Right atrium auricular region (tissue), 2 donors: ENCODE data around the gene GUCY2C. TPM values are rescaled to one million over a fixed set of nuclear protein-coding genes. Genes with fewer than 3 reads are reported as not detected.

ENCODE experiments used
- DNase-seq: peaks from one replicate; pipeline ENCODE4 v3.0.0-alpha.2; 2019; ENCODE audit warnings: low spot score
- H3K27ac ChIP-seq, 2 donors: fragments of 200-600 bp; sonication (generic); 1 replicate in 1 of 2; 2 replicates in 1 of 2; pipeline ENCODE4 v1.5.1; 2016 to 2019
- H3K27me3 ChIP-seq, 2 donors: fragments of 200-600 bp; sonication (generic); one replicate each; pipeline versions ENCODE4 v1.5.1 to v1.6.0; 2017 to 2019
- H3K36me3 ChIP-seq: fragments of 200-600 bp; sonication (generic); one replicate; pipeline ENCODE4 v1.5.1; 2016
- H3K4me1 ChIP-seq, 2 donors: fragments of 200-600 bp; sonication (generic); one replicate each; pipeline versions ENCODE4 v1.5.1 to v1.6.0; 2017 to 2019
- H3K4me3 ChIP-seq, 2 donors: fragments of 200-600 bp; sonication (generic); 1 replicate in 1 of 2; 2 replicates in 1 of 2; pipeline ENCODE4 v1.5.1; 2017 to 2019; ENCODE audit warnings: mild to moderate bottlenecking in 1 of 2, moderate library complexity in 1 of 2
- H3K9me3 ChIP-seq, 2 donors: fragments of 200-600 bp; sonication (generic); one replicate each; pipeline ENCODE4 v1.5.1; 2019
- total RNA-seq, 2 donors: library from RNA; depleted of rRNA; stranded (reverse); fragments of >200 nt; gene quantifications; one replicate each; pipeline ENCODE4 v1.1.0, GENCODE V29; 2016
- TF ChIP-seq, protein P1 (sequence below), 2 donors: fragments of 200-600 bp; sonication (generic); IDR thresholded peaks; one replicate each; pipeline ENCODE4 v1.5.1; 2019; ENCODE audit warnings: antibody characterized with exemption in 2 of 2

Gene GUCY2C
- total RNA-seq, 2 donors from 2014 or later, result not detected

DNA sequence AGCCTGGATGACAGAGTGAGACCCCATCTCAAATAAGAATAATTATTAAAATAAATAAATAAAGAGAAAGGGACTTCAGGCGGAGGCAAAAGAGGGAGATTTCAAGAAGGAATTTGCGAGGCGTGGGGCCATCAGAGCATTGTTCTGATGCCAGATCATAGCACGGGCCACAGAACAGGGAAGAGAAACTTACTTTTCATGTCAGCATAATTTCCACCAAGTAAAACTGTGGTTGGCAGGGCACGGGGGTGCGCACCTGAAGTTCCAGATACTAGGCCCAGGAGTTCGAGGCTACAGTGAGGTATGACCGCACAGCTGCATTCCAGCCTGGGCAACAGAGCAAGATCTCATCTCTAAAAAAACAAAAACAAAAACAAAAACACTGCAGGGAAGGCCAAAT, 117.8 kb downstream of the GUCY2C start:
- Histone ChIP-seq H3K4me1 (no peaks in the 10 kb centered on the region), H3K36me3 (no peaks in the 10 kb centered on the region), H3K4me3 (no peak overlapping the region), H3K27ac (no peak overlapping the region), H3K9me3 (no peaks in the 10 kb centered on the region), H3K27me3 (no peaks in the 10 kb centered on the region)
- TF ChIP-seq, protein P1, sequence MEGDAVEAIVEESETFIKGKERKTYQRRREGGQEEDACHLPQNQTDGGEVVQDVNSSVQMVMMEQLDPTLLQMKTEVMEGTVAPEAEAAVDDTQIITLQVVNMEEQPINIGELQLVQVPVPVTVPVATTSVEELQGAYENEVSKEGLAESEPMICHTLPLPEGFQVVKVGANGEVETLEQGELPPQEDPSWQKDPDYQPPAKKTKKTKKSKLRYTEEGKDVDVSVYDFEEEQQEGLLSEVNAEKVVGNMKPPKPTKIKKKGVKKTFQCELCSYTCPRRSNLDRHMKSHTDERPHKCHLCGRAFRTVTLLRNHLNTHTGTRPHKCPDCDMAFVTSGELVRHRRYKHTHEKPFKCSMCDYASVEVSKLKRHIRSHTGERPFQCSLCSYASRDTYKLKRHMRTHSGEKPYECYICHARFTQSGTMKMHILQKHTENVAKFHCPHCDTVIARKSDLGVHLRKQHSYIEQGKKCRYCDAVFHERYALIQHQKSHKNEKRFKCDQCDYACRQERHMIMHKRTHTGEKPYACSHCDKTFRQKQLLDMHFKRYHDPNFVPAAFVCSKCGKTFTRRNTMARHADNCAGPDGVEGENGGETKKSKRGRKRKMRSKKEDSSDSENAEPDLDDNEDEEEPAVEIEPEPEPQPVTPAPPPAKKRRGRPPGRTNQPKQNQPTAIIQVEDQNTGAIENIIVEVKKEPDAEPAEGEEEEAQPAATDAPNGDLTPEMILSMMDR (IDR thresholded peaks at IDR 0.05), result no peak
- no peak for DNase-seq

DNA sequence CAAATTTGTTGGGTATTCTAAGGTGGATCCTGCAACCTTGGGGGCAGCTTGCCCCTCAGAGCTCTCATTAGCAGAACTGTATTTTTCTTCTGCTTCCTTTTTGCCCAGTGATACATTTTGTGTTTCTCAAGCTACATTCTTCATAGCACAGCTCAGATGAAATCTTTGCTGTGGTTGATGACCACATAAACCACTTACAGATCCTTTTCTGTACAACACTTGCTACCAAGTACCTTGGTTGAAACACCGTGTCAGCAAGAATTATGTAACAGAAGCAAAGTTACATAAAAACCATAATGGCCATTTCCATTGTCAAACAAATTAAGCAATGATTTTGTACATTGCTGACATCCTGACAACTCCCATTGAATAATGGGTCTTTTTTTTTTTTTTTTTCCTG, 119.1 kb downstream of the GUCY2C start:
- TF ChIP-seq, protein P1 (IDR thresholded peaks at IDR 0.05), result no peak

DNA sequence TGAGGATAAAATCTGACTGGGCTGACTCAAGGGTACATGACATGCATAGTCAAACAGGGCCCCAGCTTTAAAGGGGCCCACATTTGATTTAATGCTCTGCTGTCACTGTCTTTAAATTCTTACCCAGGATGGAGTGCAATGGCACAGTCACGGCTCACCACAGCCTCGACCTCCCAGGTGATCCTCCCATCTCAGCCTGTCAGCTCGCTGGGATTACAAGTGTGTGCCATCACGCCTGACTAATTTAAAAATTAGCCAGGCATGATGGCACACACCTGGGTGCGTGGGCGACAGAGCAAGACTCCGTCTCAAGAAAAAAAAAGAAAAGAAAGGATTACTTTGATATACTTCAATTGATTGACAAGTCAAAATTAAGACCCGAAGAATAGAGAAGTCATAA, 119.5 kb downstream of the GUCY2C start:
- TF ChIP-seq, protein P1 (IDR thresholded peaks at IDR 0.05), result no peak
- no peaks in the 10 kb centered on the region for H3K27me3 ChIP-seq
- H3K36me3 ChIP-seq, result no peaks in the 10 kb centered on the region

More for the DNA sequence above, 119.1 kb downstream of the GUCY2C start:
- H3K4me3 ChIP-seq, result no peak overlapping the region
- no peaks in the 10 kb centered on the region for H3K27me3 ChIP-seq
- no peaks in the 10 kb centered on the region for H3K9me3 ChIP-seq
- no peaks in the 10 kb centered on the region for H3K36me3 ChIP-seq
- no peak overlapping the region for H3K27ac ChIP-seq
- DNase-seq, result no peak
- H3K4me1 ChIP-seq, result no peaks in the 10 kb centered on the region

DNA sequence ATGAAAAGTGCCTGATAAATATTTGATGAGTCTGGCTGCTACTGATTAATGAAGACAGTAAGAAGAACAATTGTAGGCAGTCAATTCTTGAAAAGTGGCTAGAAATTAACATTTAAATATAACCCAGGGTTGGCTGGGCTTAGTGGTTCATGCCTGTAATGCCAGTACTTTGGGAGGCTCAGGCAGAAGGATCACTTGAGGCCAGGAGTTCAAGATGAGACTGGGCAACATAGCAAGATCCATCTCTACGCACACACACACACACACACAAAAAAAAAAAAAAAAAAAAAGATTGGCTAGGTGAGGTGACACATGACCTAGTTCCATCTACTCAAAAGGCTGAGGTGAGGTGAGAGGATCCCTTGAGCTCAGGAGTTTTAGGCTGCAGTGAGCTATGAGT, 120.8 kb downstream of the GUCY2C start:
- Histone ChIP-seq H3K9me3 (no peaks in the 10 kb centered on the region), H3K4me3 (no peak overlapping the region), H3K36me3 (no peaks in the 10 kb centered on the region), H3K4me1 (no peaks in the 10 kb centered on the region), H3K27ac (no peak overlapping the region), H3K27me3 (no peaks in the 10 kb centered on the region)
- TF ChIP-seq, protein P1 (IDR thresholded peaks at IDR 0.05), result no peak
- DNase-seq, result no peak

More for the DNA sequence above, 119.5 kb downstream of the GUCY2C start:
- H3K4me1 ChIP-seq, result no peaks in the 10 kb centered on the region
- no peaks in the 10 kb centered on the region for H3K9me3 ChIP-seq
- no peak overlapping the region for H3K27ac ChIP-seq
- DNase-seq, result no peak
- H3K4me3 ChIP-seq, result no peak overlapping the region

DNA sequence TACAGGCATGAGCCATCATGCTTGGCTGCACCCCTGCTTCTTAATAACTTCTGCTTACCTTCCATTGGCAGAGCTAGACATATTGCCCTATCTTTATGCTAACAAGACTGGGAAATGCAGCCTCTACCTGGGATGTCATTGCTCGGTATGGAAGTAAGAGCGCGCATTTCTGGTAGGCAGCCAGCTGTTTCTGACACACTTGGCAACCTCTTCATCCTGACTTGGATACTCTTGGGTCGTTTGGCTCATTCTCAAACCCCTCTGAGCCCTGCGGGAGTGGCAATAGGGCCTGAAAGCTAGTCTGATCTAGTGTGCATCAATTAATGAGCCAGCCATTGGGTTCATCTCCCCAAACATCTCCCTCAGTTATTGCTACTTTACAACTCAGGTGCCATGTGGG, 123.3 kb downstream of the GUCY2C start:
- no peak for DNase-seq
- no peak overlapping the region for H3K27ac ChIP-seq
- no peaks in the 10 kb centered on the region for H3K9me3 ChIP-seq
- TF ChIP-seq, protein P1 (IDR thresholded peaks at IDR 0.05), result no peak
- no peaks in the 10 kb centered on the region for H3K27me3 ChIP-seq
- H3K36me3 ChIP-seq, result no peaks in the 10 kb centered on the region
- no peak overlapping the region for H3K4me3 ChIP-seq
- H3K4me1 ChIP-seq, result peaks cover 0 to 5% of the 10 kb centered on the region in 2 donors

DNA sequence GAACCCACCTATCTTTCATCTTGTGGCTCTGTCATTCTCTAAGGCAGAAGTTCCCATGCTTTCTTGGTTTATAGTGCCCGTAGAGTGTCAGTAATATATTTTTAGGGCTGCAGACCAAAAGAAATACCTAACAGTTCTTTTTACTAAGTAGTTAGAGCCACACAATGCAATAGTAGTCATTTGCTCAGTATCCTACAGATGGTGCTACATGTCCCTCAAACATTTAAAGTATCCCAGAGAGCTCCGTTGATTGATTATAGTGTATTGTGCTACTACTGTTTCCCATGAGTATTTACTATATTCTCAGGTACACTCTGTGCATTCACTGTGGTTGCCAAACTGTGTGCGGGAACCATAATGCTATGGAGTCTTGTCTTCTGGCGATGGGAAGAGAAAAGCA, 124.0 kb downstream of the GUCY2C start:
- DNase-seq, result no peak

More for the DNA sequence above, 124.0 kb downstream of the GUCY2C start:
- Histone ChIP-seq H3K27ac (no peak overlapping the region), H3K4me1 (peaks cover 0 to 10% of the 10 kb centered on the region in 2 donors), H3K4me3 (no peak overlapping the region), H3K9me3 (no peaks in the 10 kb centered on the region), H3K36me3 (no peaks in the 10 kb centered on the region), H3K27me3 (no peaks in the 10 kb centered on the region)
- TF ChIP-seq, protein P1 (IDR thresholded peaks at IDR 0.05), result no peak
